Measurements from ENCODE around the gene TAF5L.

DNA sequence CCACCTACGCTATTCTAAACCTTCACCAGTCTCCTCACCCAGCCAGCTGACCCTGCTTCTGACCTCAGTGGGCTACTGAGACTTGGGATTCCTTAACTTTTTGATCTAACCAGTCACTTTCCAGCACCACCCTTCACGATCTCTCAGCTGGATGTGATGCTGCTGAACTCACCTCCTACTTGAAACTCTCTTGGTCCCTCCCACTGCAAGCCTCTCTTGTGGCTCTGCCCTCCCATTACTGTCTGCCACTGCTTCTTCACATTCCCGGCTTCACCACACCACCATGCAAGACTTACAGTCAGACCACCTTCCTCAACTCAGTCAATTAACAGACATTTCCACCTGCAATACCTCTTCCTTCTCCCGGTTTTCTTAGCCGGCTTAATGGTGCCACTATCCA, 6.3 kb downstream of the TAF5L start:
- TF ChIP-seq POLR2A (IDR thresholded peaks at IDR 0.05): no peak
- no peak for TF ChIP-seq CTCF (IDR thresholded peaks at IDR 0.05)
